ENCODE data around the gene CCL27.

The CCL27 gene, protein sequence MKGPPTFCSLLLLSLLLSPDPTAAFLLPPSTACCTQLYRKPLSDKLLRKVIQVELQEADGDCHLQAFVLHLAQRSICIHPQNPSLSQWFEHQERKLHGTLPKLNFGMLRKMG

GRCh38 chr9:34662526-34663302 is at the start of gene CCL27:
TSS of gene CCL27 (minus strand) at chr9:34662657. CDS start at chr9:34662633, 24 bp downstream.
- DNase-seq (ENCODE audit: low read depth) = no peak

GRCh38 chr9:34712140-34712539 is 49.7 kb upstream of the CCL27 start:
- DNase-seq (ENCODE audit: low read depth) = no peak

- DNase-seq (ENCODE audit: low read depth) = no peak
These were observed 47.6 kb upstream of the CCL27 start, which contains the start of gene CCL21 for GRCh38 chr9:34710023-34710422. TSS of gene CCL21 (minus strand) at chr9:34710136. CDS start at chr9:34710066, 70 bp downstream.

DNA sequence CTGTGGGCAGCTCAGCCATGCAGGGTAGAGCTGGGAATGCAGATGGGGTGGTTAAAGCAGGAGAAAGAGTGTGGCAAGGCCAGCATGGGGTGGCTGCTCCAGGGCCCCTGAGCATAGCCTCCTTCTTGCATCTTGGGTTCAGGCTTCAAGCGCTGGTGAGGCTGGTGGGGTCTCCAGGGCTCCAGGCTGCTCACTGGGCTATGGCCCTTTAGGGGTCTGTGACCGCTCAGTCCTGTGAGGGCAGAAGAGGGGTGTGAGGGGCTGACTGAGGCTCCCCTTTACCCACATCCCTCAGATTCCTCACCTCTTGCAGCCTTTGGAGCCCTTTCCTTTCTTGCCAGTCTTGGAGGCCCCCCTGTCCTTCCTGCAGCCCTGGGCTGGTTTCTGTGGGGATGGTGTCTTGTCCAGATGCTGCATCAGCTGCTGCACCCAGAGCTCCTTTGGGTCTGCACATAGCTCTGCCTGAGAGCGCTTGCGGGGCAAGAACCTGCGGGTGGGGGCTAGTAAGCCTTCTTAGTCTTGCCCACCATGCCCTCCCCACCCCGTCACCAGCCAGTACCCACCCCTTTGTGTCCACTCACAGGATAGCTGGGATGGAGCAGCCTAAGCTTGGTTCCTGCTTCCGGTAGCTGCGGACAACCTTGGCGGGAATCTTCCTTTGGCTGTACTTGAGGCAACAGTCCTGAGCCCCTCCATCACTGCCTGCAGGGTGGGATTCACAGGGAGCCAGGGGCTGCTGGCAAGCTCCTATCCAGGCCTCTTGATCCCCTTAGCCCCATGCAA is 46.9 kb upstream of the CCL27 start:
- DNase-seq (ENCODE audit: low read depth) = no peak

DNA sequence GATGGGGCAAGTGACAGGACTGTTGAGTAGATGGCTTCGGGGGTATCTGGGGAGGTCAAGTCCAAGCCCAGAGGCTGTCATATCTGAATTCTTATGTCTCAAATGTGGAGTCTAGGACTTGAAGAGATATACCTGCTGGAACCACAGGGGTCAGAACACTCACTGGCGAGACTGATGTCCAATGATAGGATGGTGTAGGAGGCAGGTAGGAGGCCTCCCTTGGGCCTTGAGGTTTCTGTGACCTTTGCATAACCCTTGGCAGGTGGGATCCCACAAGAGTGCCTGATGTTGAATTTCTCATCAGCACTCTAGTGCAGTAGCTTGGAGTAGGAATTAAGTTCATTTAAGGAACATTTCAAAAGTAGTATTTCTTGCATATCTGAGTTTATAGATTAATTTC is 44.7 kb upstream of the CCL27 start:
- no peak for DNase-seq (ENCODE audit: low read depth)

DNA sequence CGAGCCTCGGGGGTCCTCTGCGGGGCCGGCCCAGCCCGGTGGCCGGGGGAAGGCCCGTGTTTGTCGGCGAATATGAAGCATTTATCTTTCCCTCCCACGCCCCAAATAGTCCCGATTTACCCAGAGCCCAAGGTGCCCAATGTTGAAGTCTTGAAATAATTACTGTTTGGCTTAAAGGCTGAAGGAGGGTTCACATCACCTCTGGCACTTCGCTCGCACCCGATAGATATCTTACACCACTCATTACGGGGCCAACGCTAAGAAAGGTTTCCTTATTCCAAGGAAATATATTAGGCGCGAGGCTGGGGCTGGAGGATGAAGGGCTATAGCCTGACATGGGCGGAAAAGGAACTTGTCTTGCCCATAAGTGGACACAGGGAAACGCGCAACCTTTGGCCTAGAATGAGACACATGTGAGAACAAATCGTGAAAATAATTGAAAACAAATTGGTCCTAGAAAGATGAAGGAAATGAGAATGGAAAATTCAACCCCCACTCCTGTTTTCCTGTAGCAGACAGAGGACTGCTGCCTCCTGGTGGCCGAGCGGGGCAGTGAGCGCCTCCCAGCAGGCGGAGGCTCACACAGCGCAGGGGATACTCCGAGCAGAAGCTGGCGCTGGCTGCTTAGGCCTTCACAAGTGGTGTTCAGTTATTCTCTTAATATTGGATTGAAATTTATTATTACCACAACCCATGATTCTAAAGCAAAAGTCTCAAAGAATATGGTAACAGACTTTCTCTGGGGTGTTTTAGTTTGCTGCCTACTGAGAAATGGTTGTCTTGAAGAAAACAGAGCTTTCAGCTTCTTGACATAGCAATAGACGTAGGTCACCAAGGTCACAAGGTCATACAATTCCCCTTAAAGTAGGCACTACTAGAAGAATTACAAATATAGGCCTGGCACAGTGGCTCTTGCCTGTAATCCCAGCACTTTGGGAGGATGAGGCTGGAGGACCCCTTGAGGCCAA is 39.6 kb upstream of the CCL27 start:
- peak; percentile 31 for DNase-seq (ENCODE audit: low read depth)

DNA sequence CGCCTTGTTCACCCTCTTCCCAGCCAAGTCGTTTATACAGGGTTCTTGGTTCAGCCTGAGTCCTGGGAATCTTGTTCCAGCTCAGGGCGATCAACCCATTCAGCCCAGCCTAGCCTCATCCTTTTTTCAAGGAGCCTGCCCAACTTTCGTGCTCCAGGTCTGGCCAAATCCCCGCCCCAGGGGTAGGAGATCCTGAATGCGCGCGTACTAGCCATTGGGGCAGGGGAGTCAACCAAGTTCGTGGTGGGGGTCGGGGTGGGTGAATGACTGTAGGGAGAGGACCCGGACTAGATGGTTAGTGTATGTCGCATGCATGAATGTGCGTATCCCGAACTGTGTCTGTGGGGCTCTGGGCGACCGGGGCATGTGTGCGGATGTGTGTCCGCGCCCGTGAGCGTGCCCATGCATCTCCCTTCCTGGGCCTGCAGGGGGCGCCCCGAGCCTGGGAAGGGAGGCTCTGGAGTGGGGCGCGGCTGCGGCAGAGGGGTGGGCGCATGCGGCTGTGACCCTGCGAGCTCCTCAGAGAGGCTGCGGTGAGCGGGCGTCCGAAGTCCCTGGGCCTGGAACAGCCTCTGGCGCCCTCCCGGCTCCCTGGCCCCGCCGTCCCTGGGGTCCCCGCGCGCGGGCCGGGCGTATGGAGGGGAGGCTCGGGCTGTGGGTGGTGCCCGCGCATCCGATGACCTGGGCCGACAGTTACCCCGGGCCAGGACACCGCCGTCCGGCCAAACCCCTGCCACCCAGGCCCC is 38.7 kb upstream of the CCL27 start:
- no peak for DNase-seq (ENCODE audit: low read depth)

- DNase-seq (ENCODE audit: low read depth) = no peak
These were observed 32.4 kb upstream of the CCL27 start for GRCh38 chr9:34694811-34695210.

GRCh38 chr9:34693560-34693959 is 31.1 kb upstream of the CCL27 start:
- no peak for DNase-seq (ENCODE audit: low read depth)

DNA sequence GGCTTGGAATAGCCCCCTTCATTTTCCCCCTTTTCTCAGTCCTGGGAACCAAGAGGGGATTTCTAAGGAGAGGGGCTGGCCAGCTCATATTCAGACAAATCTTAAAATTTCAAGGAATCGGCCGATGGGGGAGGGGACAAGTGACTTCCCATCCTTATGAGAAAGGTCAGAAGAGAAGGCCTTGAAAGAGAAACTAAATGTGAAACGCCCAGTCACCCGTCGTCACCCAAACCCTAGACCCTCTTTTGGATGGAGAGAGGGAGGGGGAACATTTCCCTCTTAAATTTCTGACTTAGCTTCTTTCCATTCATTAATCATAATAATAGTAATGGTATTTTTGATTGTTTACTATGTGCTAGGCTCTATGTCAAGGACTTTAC is 29.5 kb upstream of the CCL27 start:
- DNase-seq (ENCODE audit: low read depth) = no peak

DNA sequence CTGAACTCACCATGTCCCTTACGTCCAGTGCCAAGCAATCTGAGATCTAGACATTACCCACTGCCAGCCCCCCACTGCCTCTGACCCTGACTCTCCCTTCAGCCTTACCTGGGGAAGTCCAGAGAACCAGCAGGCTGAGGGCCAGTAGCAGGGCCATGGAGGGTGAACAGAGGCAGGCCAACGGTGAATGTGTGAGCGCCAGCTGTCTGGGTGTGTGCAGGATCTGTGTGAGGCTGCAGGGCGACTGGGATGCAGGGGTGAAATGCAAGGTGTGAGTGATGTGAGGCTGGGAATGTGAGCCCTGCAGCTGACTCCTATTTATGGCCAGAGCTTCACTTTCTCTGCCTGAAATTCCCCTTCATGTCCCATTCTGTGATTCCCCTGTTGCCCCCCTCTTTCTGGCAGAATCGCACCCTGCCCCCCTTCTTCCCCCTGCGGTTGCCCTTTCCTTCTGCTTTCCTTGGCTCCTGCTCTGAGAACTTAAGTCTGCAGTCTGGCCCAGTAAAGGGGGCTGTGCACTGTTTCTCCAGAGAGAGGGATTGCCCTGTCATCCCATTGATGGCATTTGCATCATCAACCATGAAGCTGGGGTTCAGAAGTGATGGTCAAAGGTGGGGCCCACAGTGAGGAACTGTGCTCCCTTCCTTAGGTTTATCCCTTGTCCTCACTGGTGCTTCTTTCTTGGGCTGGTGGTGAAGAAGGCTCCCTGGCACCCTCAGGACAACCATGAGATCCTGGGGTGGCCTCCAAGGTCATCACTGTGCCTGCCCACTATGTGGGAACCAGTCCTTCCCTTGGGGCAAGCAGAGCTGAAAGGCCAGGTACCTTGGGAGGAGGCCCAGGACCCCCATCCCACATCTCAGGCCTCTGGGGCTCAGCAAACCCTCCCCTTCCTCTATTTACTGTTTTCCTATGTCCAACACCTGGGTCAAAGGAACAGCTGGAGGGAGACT is 28.8 kb upstream of the CCL27 start, which contains the start of gene CCL19:
Gene CCL19 (minus strand): TSS at position 294 of the 953 bp plus-strand sequence. CDS start 137 bp downstream, at position 157.
- DNase-seq (ENCODE audit: low read depth) = no peak

GRCh38 chr9:34689512-34689911 is 27.1 kb upstream of the CCL27 start:
- DNase-seq (ENCODE audit: low read depth) = no peak

DNA sequence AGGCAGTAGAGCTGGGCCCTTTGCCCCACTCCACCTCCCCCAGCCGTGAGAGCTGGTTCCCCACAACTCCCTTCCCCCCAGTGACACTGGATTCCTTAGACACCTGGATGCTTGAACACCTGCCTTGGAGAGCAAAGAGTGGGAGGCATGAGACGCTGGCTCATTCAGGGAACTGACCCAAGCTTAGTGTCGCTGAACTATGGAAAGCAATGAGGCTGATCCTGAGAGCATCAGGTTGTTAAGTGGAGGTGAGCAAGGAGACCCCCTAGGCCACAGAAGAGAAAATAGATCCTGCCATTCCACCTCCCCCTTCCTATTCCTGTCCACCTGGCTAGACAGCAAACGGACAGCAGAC is 26.6 kb upstream of the CCL27 start:
- no peak for DNase-seq (ENCODE audit: low read depth)

DNA sequence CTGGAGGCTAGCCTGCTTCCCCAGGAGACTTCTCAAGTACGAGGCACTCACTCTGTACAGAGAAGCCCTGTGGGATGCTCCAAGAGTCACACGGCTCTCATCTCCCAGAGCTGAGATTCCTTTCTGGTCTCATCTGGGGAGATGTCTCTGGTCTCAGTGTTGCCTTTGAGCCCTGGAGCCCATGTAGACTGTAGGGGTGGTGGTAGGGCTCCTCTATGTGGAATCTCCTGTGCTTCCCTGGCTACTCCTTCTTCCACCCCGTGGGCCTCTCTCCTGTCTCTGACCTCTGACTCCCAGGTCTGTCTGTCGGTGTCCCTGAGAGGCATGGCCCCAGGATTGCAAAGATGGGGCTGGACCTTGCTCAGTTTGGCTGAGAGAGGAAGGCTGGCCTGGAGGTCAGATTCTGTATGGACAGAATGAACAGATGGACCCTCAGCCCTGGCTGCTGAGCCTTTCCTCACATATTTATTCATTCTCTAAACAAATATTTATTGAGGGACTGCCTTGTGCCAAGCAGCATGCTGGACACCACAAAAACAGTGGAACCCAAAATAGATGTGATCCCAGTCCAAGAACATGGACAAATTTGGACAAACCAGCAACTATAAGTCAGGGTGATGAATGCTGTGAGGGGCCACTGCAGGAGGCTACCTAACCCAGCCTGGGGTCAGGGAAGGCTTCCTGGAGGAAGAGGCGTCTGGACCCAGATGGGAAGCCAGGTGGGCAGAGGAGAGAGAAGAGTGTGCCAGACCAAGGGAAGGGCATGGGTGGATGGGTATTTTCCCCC is 26.1 kb upstream of the CCL27 start:
- DNase-seq (ENCODE audit: low read depth) = no peak

GRCh38 chr9:34687276-34688030 is 25.0 kb upstream of the CCL27 start:
- no peak for DNase-seq (ENCODE audit: low read depth)

DNA sequence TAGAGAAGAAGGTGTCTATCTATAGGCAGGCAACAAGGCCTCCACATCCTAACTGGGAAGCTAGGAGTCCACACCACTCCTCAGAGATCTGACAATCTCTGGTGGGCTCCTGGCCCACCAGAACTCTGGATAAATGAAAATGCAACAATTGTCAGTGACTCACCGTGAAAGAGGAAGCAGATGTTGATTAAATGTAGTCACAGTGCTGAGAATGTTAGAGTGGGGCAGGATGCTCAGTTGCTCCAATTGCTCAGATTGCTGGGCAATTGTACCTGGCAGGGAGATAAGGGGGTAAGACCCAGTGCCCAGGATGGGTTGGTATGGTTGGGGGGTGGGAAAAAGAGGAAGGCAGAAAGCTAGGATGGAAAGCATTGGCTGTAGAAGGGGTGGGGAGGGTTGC is 24.3 kb upstream of the CCL27 start:
- DNase-seq (ENCODE audit: low read depth) = no peak

DNA sequence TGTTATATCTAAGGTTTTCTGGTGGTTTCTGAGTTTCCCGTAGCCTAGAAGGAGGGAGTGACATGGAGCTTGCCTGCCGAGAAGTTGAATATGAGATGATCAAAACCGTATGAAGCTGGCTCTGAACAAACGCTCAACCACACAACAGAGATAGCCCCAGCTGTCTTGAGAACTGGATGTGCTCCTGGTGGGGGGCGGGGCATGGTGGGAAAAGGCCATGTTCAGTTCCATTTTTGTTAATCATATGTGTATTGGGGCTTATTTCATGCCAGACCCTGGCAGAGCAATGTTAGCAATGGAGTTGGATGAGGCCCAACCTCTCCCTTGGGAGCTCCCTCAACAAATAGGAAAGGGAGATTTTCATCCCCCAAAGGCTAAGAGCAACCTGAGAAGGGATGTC is 23.8 kb upstream of the CCL27 start:
- no peak for DNase-seq (ENCODE audit: low read depth)

DNA sequence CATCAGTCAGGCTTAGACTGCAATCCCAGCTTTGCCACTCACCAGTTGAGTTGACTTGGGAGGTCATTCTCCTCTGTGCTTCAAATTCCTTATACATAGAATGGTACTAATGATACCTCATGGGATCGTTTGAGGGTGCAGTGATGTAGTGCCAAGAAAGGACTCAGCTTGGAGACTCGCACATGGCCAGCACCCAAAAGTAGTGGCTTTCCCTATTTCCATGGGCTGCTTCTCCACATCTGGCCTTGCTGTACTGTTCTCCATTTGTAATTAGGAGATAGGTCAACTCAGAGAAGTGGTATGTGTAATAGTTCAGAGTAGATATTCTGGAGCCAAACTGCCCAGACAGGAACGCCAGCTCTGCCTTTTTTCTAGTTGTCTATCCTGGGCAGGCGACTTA is 23.1 kb upstream of the CCL27 start:
- DNase-seq (ENCODE audit: low read depth) = no peak

All from HS-5 (cell line).